DMS 273 (cell line): Measurements from ENCODE around the gene PRTFDC1.

ENCODE experiments used
- DNase-seq: peaks from one replicate; lab custom pipeline; 2025; ENCODE audit not compliant: unreplicated experiment; lab: John Stamatoyannopoulos, UW

PRTFDC1 gene

DNA sequence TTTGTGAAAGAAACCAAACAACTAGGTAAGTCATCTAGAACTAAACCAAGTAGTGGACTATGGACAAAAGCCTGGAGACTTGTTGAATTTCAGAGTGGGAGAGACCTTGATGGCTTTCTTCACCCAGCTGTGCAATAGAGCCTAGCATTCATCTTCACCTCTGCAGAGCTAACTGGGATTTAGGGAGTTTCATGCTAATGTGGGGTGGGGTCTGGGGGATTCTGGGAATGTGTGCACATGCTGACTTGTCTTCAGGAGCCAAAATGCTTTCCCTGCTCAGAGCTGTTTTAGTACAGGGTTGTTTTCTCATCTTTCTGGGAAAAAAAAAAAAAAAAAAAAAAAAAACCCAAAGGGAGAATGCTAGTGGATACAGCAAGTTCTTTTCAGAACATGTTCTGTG, 147.4 kb downstream of the PRTFDC1 start:
- DNase-seq = no peak

DNA sequence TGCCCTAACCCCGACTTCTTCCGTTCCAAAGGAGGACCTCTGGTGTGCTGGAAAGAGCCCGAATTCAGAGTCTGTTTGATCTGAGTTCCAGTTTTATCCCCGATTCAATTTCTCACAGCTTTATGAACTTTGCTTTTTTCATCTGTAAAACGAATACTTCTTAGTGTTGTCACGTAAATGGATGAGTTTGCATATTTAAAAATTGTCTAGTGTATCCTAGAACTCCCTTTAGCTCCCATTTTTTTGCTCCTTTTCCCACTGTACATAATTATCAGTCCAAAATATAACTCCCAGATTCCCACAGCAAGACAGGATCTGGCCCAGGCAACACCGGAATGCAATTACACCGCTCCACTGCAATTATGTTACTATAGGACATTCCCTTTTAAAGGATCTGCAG, 148.0 kb downstream of the PRTFDC1 start:
- no peak for DNase-seq

DNA sequence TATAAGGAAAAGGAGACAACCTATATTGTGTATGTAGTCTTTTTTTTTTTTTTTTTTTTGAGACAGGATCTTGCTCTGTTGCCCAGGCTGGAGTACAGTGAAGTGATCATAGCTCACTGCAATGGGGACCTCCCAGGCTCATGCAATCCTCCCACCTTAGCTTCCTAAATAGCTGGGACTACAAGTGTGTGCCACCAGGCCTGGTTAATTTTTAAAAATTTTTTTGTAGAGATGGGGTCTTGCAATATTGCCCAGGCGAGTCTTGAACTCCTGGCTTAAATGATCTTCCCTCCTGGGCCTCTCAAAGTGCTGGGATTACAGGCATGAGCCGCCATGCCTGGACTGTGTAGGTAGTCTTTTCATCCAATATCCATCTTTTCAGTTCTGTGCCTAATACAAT, 150.0 kb downstream of the PRTFDC1 start:
- DNase-seq = no peak

DNA sequence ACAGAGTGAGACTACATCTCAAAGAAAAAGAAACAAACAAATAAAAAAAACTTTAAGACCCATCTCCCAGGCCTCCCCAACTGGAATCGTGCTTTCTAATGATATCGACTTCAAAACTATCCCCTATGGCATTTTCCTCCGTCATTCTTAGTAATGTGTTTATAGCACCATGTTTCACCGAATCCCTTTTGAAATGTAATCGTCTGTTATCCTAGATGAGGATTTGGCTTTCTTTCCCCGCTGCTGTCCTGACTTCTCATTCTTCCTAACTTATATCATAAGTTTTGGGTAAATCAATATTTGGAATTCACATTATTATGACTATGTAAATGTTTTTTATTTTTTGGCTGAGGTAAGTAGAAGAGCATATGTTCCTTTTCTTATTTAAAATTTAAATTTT, 151.5 kb downstream of the PRTFDC1 start:
- DNase-seq = no peak
